Natural killer cell (primary cell): Measurements from ENCODE around the gene UGT2B17. TPM values are rescaled to one million over a fixed set of nuclear protein-coding genes. Genes with fewer than 3 reads are reported as not detected.

ENCODE experiments used
- ATAC-seq, 3 donors: fragments of 150-1000 bp in 2 of 3; fragments of 200-7000 bp in 1 of 3; cut with Tn5 transposase; 1 replicate in 1 of 3; 2 replicates in 2 of 3; pipeline ENCODE4 v1.10.0; 2021; ENCODE audit warnings: mild to moderate bottlenecking in 2 of 3, moderate library complexity in 2 of 3
- DNase-seq, 2 donors: peaks; one replicate each; pipeline versions ENCODE4 v3.0.0 to v3.0.0-alpha.2; 2013 to 2021; ENCODE audit warnings: mixed read lengths in 1 of 2
- H3K27ac ChIP-seq: one replicate; pipeline ENCODE4 v1.5.1; 2013; ENCODE audit warnings: mild to moderate bottlenecking, low read length
- H3K27me3 ChIP-seq: one replicate; pipeline ENCODE4 v1.6.1; 2013; ENCODE audit warnings: low read length; ENCODE audit not compliant: control insufficient read depth, insufficient read depth
- H3K36me3 ChIP-seq: one replicate; pipeline ENCODE4 v1.6.1; 2013; ENCODE audit warnings: low read length; ENCODE audit not compliant: control insufficient read depth, insufficient read depth
- H3K4me1 ChIP-seq: one replicate; pipeline ENCODE4 v1.6.1; 2013; ENCODE audit warnings: low read length; ENCODE audit not compliant: control insufficient read depth, insufficient read depth
- H3K4me3 ChIP-seq: one replicate; pipeline ENCODE4 v1.5.1; 2013; ENCODE audit warnings: low read length
- H3K9me3 ChIP-seq: one replicate; pipeline ENCODE4 v1.6.1; 2013; ENCODE audit warnings: low read length; ENCODE audit not compliant: control insufficient read depth, insufficient read depth
- H3K27ac Mint-ChIP-seq, 2 donors: one replicate each; pipeline ENCODE4 v1.8.0; 2022; ENCODE audit warnings: mild to moderate bottlenecking in 2 of 2, mixed read lengths in 2 of 2, moderate library complexity in 1 of 2
- H3K27me3 Mint-ChIP-seq, 2 donors: one replicate each; pipeline ENCODE4 v1.8.0; 2022; ENCODE audit warnings: low read depth in 2 of 2, mixed read lengths in 2 of 2
- H3K36me3 Mint-ChIP-seq: one replicate; pipeline ENCODE4 v1.8.0; 2022; ENCODE audit warnings: mixed read lengths
- H3K4me1 Mint-ChIP-seq, 2 donors: one replicate each; pipeline ENCODE4 v1.8.0; 2022; ENCODE audit warnings: mixed read lengths in 2 of 2
- H3K4me3 Mint-ChIP-seq: one replicate; pipeline ENCODE4 v1.8.0; 2022; ENCODE audit warnings: mild to moderate bottlenecking, moderate library complexity, mixed read lengths
- H3K9me3 Mint-ChIP-seq, 2 donors: one replicate each; pipeline ENCODE4 v1.8.0; 2022; ENCODE audit warnings: mixed read lengths in 2 of 2
- CTCF ChIP-seq: fragments of 200-600 bp; IDR thresholded peaks from one replicate; pipeline ENCODE4 v1.8.0; 2022; ENCODE audit warnings: antibody characterized with exemption
- WGBS: methylation state at CpG from one replicate; pipeline ENCODE4 v1.1.7; 2013; ENCODE audit warnings: missing lambda C conversion rate; ENCODE audit not compliant: insufficient coverage; 5-methylcytosine and 5-hydroxymethylcytosine counted together
- intact Hi-C: fragments of 100-400 bp; cut with micrococcal nuclease; formaldehyde crosslinking; loops from one replicate; pipeline ENCODE4 v1.14.2; 2022
- total RNA-seq, 4 donors: library from RNA; stranded (reverse); fragments of 120-200 nt in 1 of 4; gene quantifications; one replicate each; pipeline versions ENCODE4 v1.2.3 to v1.2.4, GENCODE V29; 2013 to 2022

Gene UGT2B17
- total RNA-seq, 3 donors from 2014 or later (not counting 1 experiment from before 2014, with no cell fraction given) = 0.28 TPM; not detected in 2

DNA sequence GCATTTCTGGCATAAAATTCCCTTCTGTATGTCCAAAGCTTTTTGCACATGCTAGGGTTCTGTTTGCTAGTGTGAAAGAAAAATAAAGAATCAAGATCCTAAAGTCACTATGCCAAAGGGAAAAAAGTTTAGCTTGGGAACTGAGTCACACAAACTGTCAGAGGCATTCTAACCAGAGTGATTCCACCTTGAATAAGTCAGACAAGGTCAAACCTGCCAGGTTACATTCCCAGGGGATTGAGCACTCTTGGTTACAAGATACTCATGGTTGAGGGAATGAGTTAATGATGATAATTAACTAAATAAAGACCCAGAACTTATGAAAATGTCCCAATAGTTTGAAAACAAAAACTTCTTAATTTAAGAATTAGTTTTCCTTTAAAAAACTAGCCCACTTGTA is 13.7 kb upstream of the UGT2B17 start:
- no peaks in the 10 kb centered on the region for H3K27me3 ChIP-seq
- no peak overlapping the region for H3K27ac ChIP-seq
- no peaks in the 10 kb centered on the region for H3K9me3 ChIP-seq
- no peaks in the 10 kb centered on the region for H3K36me3 Mint-ChIP-seq
- H3K4me1 Mint-ChIP-seq = no peaks in the 10 kb centered on the region
- no peaks in the 10 kb centered on the region for H3K27me3 Mint-ChIP-seq
- no peak overlapping the region for H3K4me3 Mint-ChIP-seq
- no peak for DNase-seq
- H3K27ac Mint-ChIP-seq = no peak overlapping the region
- no peak overlapping the region for H3K4me3 ChIP-seq
- H3K4me1 ChIP-seq = no peaks in the 10 kb centered on the region
- TF ChIP-seq CTCF = no peak
- H3K9me3 Mint-ChIP-seq = peaks cover 4 to 16% of the 10 kb centered on the region in 2 donors
- intact Hi-C loops = no loop called here
- no peak for ATAC-seq
- no peaks in the 10 kb centered on the region for H3K36me3 ChIP-seq

DNA sequence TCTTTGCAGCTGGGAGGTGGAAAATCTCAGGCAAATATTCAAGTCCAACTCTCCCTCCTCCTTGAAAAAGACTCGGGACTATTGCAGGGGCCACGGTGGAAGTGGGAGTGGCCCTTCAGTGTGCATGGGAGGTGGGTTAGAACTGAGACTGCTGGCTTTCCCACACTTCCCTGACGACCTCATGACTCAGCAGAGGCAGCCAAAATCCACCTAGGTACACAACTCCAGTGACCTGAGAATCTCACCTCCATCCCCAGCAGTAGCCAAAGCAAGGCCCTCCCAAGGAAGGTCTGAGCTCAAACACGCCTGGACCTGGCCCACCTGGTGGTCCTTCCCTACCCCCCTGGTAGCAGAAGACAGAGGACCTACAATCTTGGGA is 6.2 kb upstream of the UGT2B17 start:
- Histone ChIP-seq H3K27me3 (no peaks in the 10 kb centered on the region), H3K36me3 (no peaks in the 10 kb centered on the region), H3K27ac (no peak overlapping the region), H3K4me1 (no peaks in the 10 kb centered on the region), H3K4me3 (no peak overlapping the region), H3K9me3 (no peaks in the 10 kb centered on the region)
- 57% methylated on average over 2 of the region's 4 CpGs for WGBS
- intact Hi-C loops = no loop called here
- no peak for DNase-seq
- Mint-ChIP-seq H3K4me1 (no peaks in the 10 kb centered on the region), H3K27me3 (no peaks in the 10 kb centered on the region), H3K27ac (no peak overlapping the region), H3K4me3 (no peak overlapping the region), H3K9me3 (peaks cover 10 to 18% of the 10 kb centered on the region in 2 donors), H3K36me3 (no peaks in the 10 kb centered on the region)
- TF ChIP-seq CTCF = no peak
- no peak for ATAC-seq

- H3K4me3 Mint-ChIP-seq = no peak overlapping the region
- DNase-seq (no peak), ATAC-seq (no peak)
- no peak overlapping the region for H3K27ac Mint-ChIP-seq
- no peaks in the 10 kb centered on the region for H3K4me1 ChIP-seq
- peaks cover 10 to 19% of the 10 kb centered on the region in 2 donors for H3K9me3 Mint-ChIP-seq
- H3K4me1 Mint-ChIP-seq = no peaks in the 10 kb centered on the region
- H3K27ac ChIP-seq = no peak overlapping the region
- TF ChIP-seq CTCF = no peak
- no peak overlapping the region for H3K4me3 ChIP-seq
- H3K9me3 ChIP-seq = no peaks in the 10 kb centered on the region
- no peaks in the 10 kb centered on the region for H3K27me3 ChIP-seq
- intact Hi-C loops = no loop called here
- no peaks in the 10 kb centered on the region for H3K36me3 Mint-ChIP-seq
- H3K36me3 ChIP-seq = no peaks in the 10 kb centered on the region
- WGBS = 84% methylated on average over 6 of the region's 6 CpGs
- H3K27me3 Mint-ChIP-seq = no peaks in the 10 kb centered on the region
Measured at GRCh38 chr4:68581383-68582338, 5.5 kb upstream of the UGT2B17 start.
